Duodenal mucosa (tissue), 2 donors: ENCODE measurements around the gene MIDN.

ENCODE experiments used
- H3K27ac ChIP-seq: one replicate; pipeline ENCODE4 v1.7.0; 2013; ENCODE audit warnings: low read depth, low read length
- H3K27me3 ChIP-seq, 2 donors: one replicate each; pipeline ENCODE4 v1.7.0; 2013; ENCODE audit warnings: low read length in 2 of 2, control low read depth in 1 of 2; ENCODE audit not compliant: insufficient read depth in 2 of 2, control insufficient read depth in 1 of 2
- H3K36me3 ChIP-seq, 2 donors: one replicate each; pipeline ENCODE4 v1.7.0; 2013; ENCODE audit warnings: low read length in 2 of 2, control low read depth in 1 of 2; ENCODE audit not compliant: insufficient read depth in 2 of 2, control insufficient read depth in 1 of 2
- H3K4me1 ChIP-seq, 2 donors: one replicate each; pipeline ENCODE4 v1.7.0; 2013; ENCODE audit warnings: low read length in 2 of 2, control low read depth in 1 of 2; ENCODE audit not compliant: insufficient read depth in 2 of 2, control insufficient read depth in 1 of 2
- H3K4me3 ChIP-seq, 2 donors: one replicate each; pipeline ENCODE4 v1.7.0; 2013; ENCODE audit warnings: low read length in 2 of 2, low read depth in 1 of 2
- H3K9ac ChIP-seq, 2 donors: one replicate each; pipeline ENCODE4 v1.7.0; 2013; ENCODE audit warnings: low read length in 2 of 2, low read depth in 1 of 2
- H3K9me3 ChIP-seq, 2 donors: one replicate each; pipeline ENCODE4 v1.7.0; 2013; ENCODE audit warnings: low read length in 2 of 2, control low read depth in 1 of 2; ENCODE audit not compliant: control insufficient read depth in 1 of 2

Gene MIDN

DNA sequence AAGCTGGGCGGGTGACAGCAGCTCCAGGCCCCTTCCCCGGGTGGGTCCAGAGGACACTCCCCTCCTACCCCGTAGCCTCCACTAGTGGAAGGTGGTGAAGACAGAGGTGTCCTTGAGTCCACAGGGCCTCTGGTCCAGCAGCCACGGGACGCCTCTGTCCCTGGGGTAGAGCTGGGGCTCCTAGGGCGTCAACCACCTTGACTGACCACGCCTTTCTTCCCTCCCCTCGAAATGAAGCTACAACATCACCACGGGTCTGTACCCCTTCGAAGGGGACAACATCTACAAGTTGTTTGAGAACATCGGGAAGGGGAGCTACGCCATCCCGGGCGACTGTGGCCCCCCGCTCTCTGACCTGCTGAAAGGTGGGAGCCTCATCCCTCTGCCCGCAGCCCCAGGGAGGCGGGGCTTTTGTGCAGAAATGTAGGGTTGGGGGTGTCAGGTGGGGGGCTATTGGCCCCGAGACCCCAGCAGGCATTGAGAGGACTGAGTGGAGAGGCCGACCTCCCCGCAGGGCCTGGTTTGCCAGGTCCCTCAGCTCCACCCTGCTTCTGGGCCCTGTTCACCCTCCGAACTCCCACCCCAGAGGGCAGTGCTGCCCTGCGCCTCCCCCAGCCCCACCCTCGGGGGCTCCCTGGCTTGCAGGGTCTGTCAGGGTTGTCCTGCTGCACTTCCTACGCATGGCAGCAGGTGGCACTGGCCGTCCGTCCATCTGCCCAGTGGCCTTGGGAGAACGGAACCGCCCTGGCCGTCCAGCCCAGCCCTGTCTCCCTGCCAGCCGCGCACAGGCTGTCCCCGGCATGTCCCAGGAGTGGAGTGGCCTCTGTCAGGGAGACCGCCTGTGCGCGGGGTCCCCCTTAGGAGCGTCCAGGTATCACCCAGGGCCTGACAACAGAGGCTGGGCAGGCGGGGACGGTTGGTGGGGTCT, 27.1 kb upstream of the MIDN start:
- Histone ChIP-seq H3K9ac (no peak overlapping the region), H3K4me3 (no peak overlapping the region), H3K9me3 (no peaks in the 10 kb centered on the region), H3K27me3 (no peaks in the 10 kb centered on the region), H3K4me1 (peaks cover 0 to 5% of the 10 kb centered on the region in 2 donors), H3K36me3 (peaks cover 11 to 64% of the 10 kb centered on the region in 2 donors), H3K27ac (no peak overlapping the region)

GRCh38 chr19:1221904-1222255, 26.5 kb upstream of the MIDN start:
- Histone ChIP-seq H3K27me3 (no peaks in the 10 kb centered on the region), H3K27ac (no peak overlapping the region), H3K9ac (no peak overlapping the region), H3K36me3 (peaks cover 11 to 65% of the 10 kb centered on the region in 2 donors), H3K4me3 (no peak overlapping the region), H3K4me1 (peaks cover 0 to 1% of the 10 kb centered on the region in 2 donors), H3K9me3 (no peaks in the 10 kb centered on the region)

DNA sequence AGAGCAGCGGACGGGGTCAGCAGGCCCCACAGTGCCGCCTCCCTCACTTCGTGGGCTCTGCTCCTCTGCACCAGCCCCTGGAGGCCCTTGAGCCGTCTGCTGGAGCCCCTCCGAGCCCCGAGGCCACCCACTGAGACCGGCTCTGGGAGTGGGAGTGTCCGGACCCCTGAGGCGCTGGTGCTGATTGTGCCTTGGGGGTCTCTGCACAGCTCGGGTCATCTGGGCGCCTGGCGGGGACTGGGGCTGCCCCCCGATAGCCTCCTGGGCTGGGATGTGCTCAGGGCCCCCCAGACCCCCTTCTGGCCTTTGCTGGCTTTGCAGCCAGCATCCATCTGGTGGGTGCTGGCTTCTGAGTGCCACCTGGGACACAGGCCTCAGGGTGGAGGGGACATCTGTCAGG, 26.0 kb upstream of the MIDN start:
- Histone ChIP-seq H3K27ac (no peak overlapping the region), H3K27me3 (no peaks in the 10 kb centered on the region), H3K9me3 (no peaks in the 10 kb centered on the region), H3K36me3 (peaks cover 11 to 61% of the 10 kb centered on the region in 2 donors), H3K4me1 (no peaks in the 10 kb centered on the region), H3K9ac (no peak overlapping the region), H3K4me3 (no peak overlapping the region)

DNA sequence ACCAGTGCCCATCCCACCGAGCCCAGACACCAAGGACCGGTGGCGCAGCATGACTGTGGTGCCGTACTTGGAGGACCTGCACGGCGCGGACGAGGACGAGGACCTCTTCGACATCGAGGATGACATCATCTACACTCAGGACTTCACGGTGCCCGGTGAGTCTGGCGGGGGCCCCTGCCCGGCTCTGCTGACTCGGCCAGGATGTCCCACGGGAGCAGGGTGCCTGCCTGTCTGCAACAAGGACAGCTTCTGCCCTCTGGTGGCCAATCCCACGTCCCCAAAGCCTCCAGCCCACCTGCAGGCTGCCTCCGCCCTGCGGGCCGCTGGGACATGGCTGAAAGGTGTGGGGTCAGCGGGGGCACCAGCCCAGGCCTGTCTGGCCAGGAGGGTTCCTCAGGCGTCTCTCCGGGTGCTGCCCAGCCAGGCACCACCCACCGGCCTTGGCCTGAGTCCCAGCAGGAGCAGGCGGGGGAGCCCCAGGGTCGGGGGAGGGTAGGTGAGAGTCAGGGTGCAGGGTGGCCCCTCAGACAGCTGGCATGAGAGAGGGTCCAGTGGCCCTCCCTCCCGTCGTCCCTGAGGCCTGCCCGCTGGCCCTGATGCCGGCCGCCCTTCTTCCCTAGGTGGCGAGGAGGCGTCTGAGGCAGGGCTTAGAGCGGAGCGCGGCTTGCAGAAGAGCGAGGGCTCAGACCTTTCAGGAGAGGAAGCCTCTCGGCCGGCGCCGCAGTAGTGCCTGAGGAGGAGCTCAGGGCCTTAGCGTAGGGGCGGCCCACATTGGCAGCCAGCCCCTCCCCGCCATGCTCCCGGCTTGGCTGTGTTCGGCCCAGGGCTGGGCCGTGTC, 25.1 kb upstream of the MIDN start:
- Histone ChIP-seq H3K4me1 (no peaks in the 10 kb centered on the region), H3K4me3 (no peak overlapping the region), H3K36me3 (peaks cover 9 to 61% of the 10 kb centered on the region in 2 donors), H3K27me3 (no peaks in the 10 kb centered on the region), H3K9ac (no peak overlapping the region), H3K27ac (no peak overlapping the region), H3K9me3 (no peaks in the 10 kb centered on the region)

GRCh38 chr19:1224047-1224825, 24.1 kb upstream of the MIDN start:
- peaks cover 7 to 58% of the 10 kb centered on the region in 2 donors for H3K36me3 ChIP-seq
- H3K27ac ChIP-seq: no peak overlapping the region
- H3K4me1 ChIP-seq: no peaks in the 10 kb centered on the region

DNA sequence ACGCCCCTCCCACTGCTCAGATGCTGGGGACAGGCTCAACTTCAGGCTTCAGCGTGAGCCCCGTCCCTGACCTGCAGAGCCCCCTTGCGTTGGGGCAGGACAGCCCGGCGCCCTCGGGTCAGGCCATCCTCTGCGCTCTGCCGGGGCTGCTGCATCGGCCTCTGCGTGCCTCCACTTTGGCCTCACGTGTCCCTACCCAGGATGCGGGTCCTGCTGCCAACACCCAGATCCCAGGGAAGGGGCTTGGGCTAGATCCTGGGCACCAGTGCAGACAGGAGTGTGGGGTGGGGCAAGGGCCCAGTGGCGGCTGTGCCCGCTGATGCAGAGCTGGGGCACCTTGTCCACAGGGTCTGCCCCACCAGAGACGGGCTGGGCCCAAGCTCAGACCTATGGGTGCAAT, 23.5 kb upstream of the MIDN start:
- Histone ChIP-seq H3K9ac (no peak overlapping the region), H3K9me3 (no peaks in the 10 kb centered on the region), H3K4me1 (no peaks in the 10 kb centered on the region), H3K27ac (no peak overlapping the region), H3K36me3 (peaks cover 7 to 56% of the 10 kb centered on the region in 2 donors), H3K27me3 (no peaks in the 10 kb centered on the region), H3K4me3 (no peak overlapping the region)

More at GRCh38 chr19:1224047-1224825, 24.1 kb upstream of the MIDN start:
- Histone ChIP-seq H3K9me3 (no peaks in the 10 kb centered on the region), H3K27me3 (no peaks in the 10 kb centered on the region), H3K9ac (no peak overlapping the region), H3K4me3 (no peak overlapping the region)

- H3K4me3 ChIP-seq: no peak overlapping the region
- no peak overlapping the region for H3K9ac ChIP-seq
- H3K36me3 ChIP-seq: peaks cover 4 to 49% of the 10 kb centered on the region in 2 donors
- no peaks in the 10 kb centered on the region for H3K4me1 ChIP-seq
- no peaks in the 10 kb centered on the region for H3K9me3 ChIP-seq
- no peaks in the 10 kb centered on the region for H3K27me3 ChIP-seq
- no peak overlapping the region for H3K27ac ChIP-seq
Observed at GRCh38 chr19:1225440-1226226, 22.8 kb upstream of the MIDN start.

- Histone ChIP-seq H3K27ac (no peak overlapping the region), H3K9ac (no peak overlapping the region), H3K36me3 (peaks cover 0 to 44% of the 10 kb centered on the region in 2 donors), H3K9me3 (no peaks in the 10 kb centered on the region), H3K4me3 (no peak overlapping the region), H3K27me3 (no peaks in the 10 kb centered on the region), H3K4me1 (no peaks in the 10 kb centered on the region)
Observed at GRCh38 chr19:1226227-1226518, 22.2 kb upstream of the MIDN start.

- H3K9me3 ChIP-seq: no peaks in the 10 kb centered on the region
- H3K36me3 ChIP-seq: peaks cover 0 to 41% of the 10 kb centered on the region in 2 donors
- no peak overlapping the region for H3K27ac ChIP-seq
- no peak overlapping the region for H3K9ac ChIP-seq
- H3K4me3 ChIP-seq: no peak overlapping the region
- peaks cover 0 to 2% of the 10 kb centered on the region in 2 donors for H3K27me3 ChIP-seq
- H3K4me1 ChIP-seq: no peaks in the 10 kb centered on the region
Observed at GRCh38 chr19:1226522-1227303, 21.7 kb upstream of the MIDN start.
